Effector memory CD8-positive, alpha-beta T cell (primary cell): ENCODE results near the gene RANGRF.

Source experiments
- ATAC-seq: fragments of 150-1000 bp; cut with Tn5 transposase; replicated peaks from 2 replicates; pipeline ENCODE4 v1.10.0; 2021; ENCODE audit warnings: mild to moderate bottlenecking, moderate library complexity
- DNase-seq, 3 experiments: peaks; one replicate each; pipeline ENCODE4 v3.0.0; 2021
- H3K27ac Mint-ChIP-seq, 2 donors: one replicate each; pipeline ENCODE4 v1.8.0; 2022; ENCODE audit warnings: mild to moderate bottlenecking in 2 of 2, mixed read lengths in 2 of 2, moderate library complexity in 2 of 2
- H3K27me3 Mint-ChIP-seq, 2 donors: one replicate each; pipeline ENCODE4 v1.8.0; 2022; ENCODE audit warnings: mixed read lengths in 2 of 2
- H3K36me3 Mint-ChIP-seq: one replicate; pipeline ENCODE4 v1.8.0; 2022; ENCODE audit warnings: mild to moderate bottlenecking, moderate library complexity, mixed read lengths; ENCODE audit not compliant: insufficient read depth
- H3K4me1 Mint-ChIP-seq, 2 donors: one replicate each; pipeline ENCODE4 v1.8.0; 2022; ENCODE audit warnings: low read depth in 2 of 2, mixed read lengths in 2 of 2
- H3K4me3 Mint-ChIP-seq, 2 donors: one replicate each; pipeline ENCODE4 v1.8.0; 2022; ENCODE audit warnings: mild to moderate bottlenecking in 2 of 2, mixed read lengths in 2 of 2, moderate library complexity in 2 of 2
- H3K9me3 Mint-ChIP-seq, 2 donors: one replicate each; pipeline ENCODE4 v1.8.0; 2022; ENCODE audit warnings: mixed read lengths in 2 of 2

The RANGRF gene

GRCh38 chr17:8312251-8312650 lies 23.8 kb downstream of the RANGRF start:
- Mint-ChIP-seq H3K9me3 (no peaks in the 10 kb centered on the region), H3K36me3 (no peaks in the 10 kb centered on the region), H3K4me1 (peaks cover 4 to 8% of the 10 kb centered on the region in 2 donors), H3K27ac (no peak overlapping the region), H3K27me3 (peaks cover 51 to 70% of the 10 kb centered on the region in 2 donors), H3K4me3 (no peak overlapping the region)
- ATAC-seq = no peak
- DNase-seq = no peak

DNA sequence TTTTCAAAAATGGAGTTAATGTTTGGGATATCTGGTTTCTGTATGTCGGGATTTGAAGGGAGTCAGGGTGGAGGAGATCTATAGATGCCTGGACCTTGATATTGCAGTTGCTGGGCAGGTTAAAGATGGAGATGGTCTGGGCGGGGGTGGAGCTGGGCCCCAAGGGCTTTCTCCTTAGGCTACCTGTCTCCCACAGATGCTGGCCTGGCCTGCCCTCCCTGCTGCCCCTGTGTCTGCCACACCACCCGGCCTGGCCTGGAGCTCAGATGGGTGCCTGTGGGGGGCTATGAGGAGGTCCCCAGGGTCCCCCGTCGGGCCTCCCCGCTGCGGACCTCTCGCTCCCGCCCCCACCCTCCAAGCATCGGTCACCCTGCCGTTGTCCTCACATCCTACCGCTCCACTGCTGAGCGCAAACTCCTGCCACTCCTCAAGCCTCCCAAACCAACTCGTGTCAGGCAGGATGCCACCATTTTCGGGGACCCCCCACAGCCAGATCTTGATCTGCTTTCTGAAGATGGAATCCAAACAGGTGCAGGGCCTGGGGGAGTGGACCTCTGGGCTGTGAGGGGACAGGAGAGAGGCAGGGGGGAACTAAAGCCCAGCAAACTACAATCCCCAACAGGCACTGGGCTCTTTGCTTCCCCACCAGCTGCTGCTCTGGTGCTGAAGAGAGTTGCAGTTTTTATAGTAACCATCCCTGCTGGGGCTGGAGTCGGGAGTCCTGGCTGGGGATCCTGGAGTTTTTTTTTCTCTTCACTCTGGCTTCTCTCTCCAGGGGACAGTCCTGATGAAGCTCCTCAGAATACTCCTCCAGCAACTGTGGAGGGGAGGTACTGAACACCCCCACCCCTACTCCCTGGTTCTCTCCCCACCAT lies 24.5 kb downstream of the RANGRF start:
- Mint-ChIP-seq H3K9me3 (no peaks in the 10 kb centered on the region), H3K4me1 (peaks cover 4 to 8% of the 10 kb centered on the region in 2 donors), H3K27me3 (peaks cover 51 to 70% of the 10 kb centered on the region in 2 donors), H3K27ac (no peak overlapping the region), H3K36me3 (no peaks in the 10 kb centered on the region), H3K4me3 (no peak overlapping the region)
- DNase-seq = no peak
- ATAC-seq = no peak

- no peak for ATAC-seq
- Mint-ChIP-seq H3K27me3 (peaks cover 51 to 85% of the 10 kb centered on the region in 2 donors), H3K4me3 (no peak overlapping the region), H3K9me3 (no peaks in the 10 kb centered on the region), H3K36me3 (no peaks in the 10 kb centered on the region), H3K4me1 (peaks cover 2 to 7% of the 10 kb centered on the region in 2 donors), H3K27ac (no peak overlapping the region)
- DNase-seq = no peak
Observed at GRCh38 chr17:8314797-8315763, 26.6 kb downstream of the RANGRF start.

DNA sequence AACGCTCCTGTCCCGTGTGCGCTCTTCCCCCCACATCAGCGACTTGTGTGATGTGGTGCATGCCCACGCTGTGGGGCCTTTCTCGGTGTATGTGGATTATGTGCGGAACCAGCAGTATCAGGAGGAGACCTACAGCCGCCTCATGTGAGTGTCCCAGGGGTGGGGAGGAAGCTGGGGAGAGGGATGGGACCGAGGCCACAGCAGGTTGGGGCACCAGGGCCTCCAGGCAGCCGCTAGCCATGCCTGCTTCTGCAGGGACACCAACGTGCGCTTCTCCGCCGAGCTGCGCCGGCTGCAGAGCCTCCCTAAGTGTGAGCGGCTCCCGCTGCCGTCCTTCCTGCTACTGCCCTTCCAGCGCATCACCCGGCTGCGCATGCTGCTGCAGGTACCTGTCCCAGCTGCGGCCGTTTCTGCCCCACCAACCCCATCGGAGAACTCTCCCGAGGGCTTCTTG lies 27.3 kb downstream of the RANGRF start:
- H3K4me1 Mint-ChIP-seq = peaks cover 0 to 2% of the 10 kb centered on the region in 2 donors
- H3K9me3 Mint-ChIP-seq = no peaks in the 10 kb centered on the region
- H3K27me3 Mint-ChIP-seq = peaks cover 51 to 85% of the 10 kb centered on the region in 2 donors
- H3K27ac Mint-ChIP-seq = no peak overlapping the region
- no peak for ATAC-seq
- DNase-seq = no peak
- no peaks in the 10 kb centered on the region for H3K36me3 Mint-ChIP-seq
- no peak overlapping the region for H3K4me3 Mint-ChIP-seq

- no peaks in the 10 kb centered on the region for H3K4me1 Mint-ChIP-seq
- H3K4me3 Mint-ChIP-seq = no peak overlapping the region
- no peak overlapping the region for H3K27ac Mint-ChIP-seq
- peaks cover 35 to 80% of the 10 kb centered on the region in 2 donors for H3K27me3 Mint-ChIP-seq
- no peaks in the 10 kb centered on the region for H3K9me3 Mint-ChIP-seq
- DNase-seq (no peak), ATAC-seq (no peak)
- no peaks in the 10 kb centered on the region for H3K36me3 Mint-ChIP-seq
Observed at GRCh38 chr17:8318010-8318935, 29.8 kb downstream of the RANGRF start.

- no peaks in the 10 kb centered on the region for H3K9me3 Mint-ChIP-seq
- no peak overlapping the region for H3K4me3 Mint-ChIP-seq
- peaks cover 34 to 78% of the 10 kb centered on the region in 2 donors for H3K27me3 Mint-ChIP-seq
- DNase-seq = no peak
- no peaks in the 10 kb centered on the region for H3K36me3 Mint-ChIP-seq
- no peak overlapping the region for H3K27ac Mint-ChIP-seq
- no peaks in the 10 kb centered on the region for H3K4me1 Mint-ChIP-seq
- no peak for ATAC-seq
Observed at GRCh38 chr17:8320262-8320661, 31.8 kb downstream of the RANGRF start.

DNA sequence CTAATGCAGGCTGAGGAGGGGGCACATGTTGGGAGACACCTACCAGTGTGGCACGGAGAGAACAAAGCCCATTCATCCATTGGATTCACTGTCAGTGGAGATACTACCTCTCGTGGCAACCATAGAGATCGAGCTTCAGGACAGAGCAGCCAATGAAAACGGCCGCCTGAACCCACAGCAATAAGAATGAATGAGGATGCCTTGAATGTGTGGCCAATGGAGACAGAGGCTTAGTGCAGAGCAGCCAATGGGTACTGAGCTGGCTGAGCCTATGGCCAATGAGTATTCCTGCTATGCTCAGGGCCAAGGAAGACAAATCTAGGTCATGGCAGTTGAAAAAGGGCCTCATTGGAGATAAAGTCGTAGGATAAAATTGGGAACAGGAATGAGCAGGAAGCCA lies 32.5 kb downstream of the RANGRF start:
- Mint-ChIP-seq H3K36me3 (no peaks in the 10 kb centered on the region), H3K4me1 (no peaks in the 10 kb centered on the region), H3K9me3 (no peaks in the 10 kb centered on the region), H3K27me3 (peaks cover 34 to 77% of the 10 kb centered on the region in 2 donors), H3K4me3 (no peak overlapping the region), H3K27ac (no peak overlapping the region)
- no peak for ATAC-seq
- no peak for DNase-seq

- H3K27ac Mint-ChIP-seq = no peak overlapping the region
- H3K4me3 Mint-ChIP-seq = no peak overlapping the region
- DNase-seq (no peak), ATAC-seq (no peak)
- H3K4me1 Mint-ChIP-seq = peaks cover 7% of the 10 kb centered on the region in 2 donors
- peaks cover 40 to 77% of the 10 kb centered on the region in 2 donors for H3K27me3 Mint-ChIP-seq
- H3K36me3 Mint-ChIP-seq = no peaks in the 10 kb centered on the region
- H3K9me3 Mint-ChIP-seq = no peaks in the 10 kb centered on the region
Observed at GRCh38 chr17:8322061-8322460, 33.6 kb downstream of the RANGRF start.

- H3K4me1 Mint-ChIP-seq = peaks cover 7 to 9% of the 10 kb centered on the region in 2 donors
- H3K27me3 Mint-ChIP-seq = peaks cover 52 to 87% of the 10 kb centered on the region in 2 donors
- ATAC-seq (no peak), DNase-seq (no peak)
- no peak overlapping the region for H3K4me3 Mint-ChIP-seq
- H3K27ac Mint-ChIP-seq = no peak overlapping the region
- no peaks in the 10 kb centered on the region for H3K36me3 Mint-ChIP-seq
- no peaks in the 10 kb centered on the region for H3K9me3 Mint-ChIP-seq
Observed at GRCh38 chr17:8324132-8324531, 35.7 kb downstream of the RANGRF start.

DNA sequence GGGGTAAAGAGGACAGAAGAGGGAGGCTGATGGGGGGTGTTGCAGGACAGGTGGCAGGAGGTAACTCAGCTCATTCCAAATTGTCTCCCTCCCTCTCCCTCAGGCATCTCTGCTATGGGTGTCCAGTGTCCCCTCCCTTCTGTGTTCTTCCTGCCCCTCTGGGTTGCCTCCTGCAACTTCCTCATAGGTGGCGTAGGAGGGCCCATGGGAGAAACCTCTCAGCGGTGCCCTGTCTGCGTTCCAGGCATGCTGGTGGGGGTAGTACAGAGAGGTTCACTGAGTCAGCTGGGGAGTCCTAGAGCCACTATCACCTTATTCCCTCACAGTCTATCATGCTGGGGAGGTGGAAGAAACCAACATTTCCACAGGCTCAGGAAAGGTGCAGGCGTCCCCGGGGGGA lies 36.5 kb downstream of the RANGRF start:
- no peak overlapping the region for H3K27ac Mint-ChIP-seq
- no peak for ATAC-seq
- H3K36me3 Mint-ChIP-seq = no peaks in the 10 kb centered on the region
- peaks cover 7 to 9% of the 10 kb centered on the region in 2 donors for H3K4me1 Mint-ChIP-seq
- no peak overlapping the region for H3K4me3 Mint-ChIP-seq
- peaks cover 52 to 85% of the 10 kb centered on the region in 2 donors for H3K27me3 Mint-ChIP-seq
- H3K9me3 Mint-ChIP-seq = no peaks in the 10 kb centered on the region
- no peak for DNase-seq

GRCh38 chr17:8326511-8327302 lies 38.2 kb downstream of the RANGRF start:
- Mint-ChIP-seq H3K27ac (no peak overlapping the region), H3K27me3 (peaks cover 52 to 72% of the 10 kb centered on the region in 2 donors), H3K9me3 (no peaks in the 10 kb centered on the region), H3K4me3 (peak overlapping the region; percentile 65 to 76), H3K4me1 (peaks cover 7 to 9% of the 10 kb centered on the region in 2 donors), H3K36me3 (no peaks in the 10 kb centered on the region)
- DNase-seq (peak in 2 of 3 experiments; percentile 13 to 14), ATAC-seq (peak; percentile 65)

DNA sequence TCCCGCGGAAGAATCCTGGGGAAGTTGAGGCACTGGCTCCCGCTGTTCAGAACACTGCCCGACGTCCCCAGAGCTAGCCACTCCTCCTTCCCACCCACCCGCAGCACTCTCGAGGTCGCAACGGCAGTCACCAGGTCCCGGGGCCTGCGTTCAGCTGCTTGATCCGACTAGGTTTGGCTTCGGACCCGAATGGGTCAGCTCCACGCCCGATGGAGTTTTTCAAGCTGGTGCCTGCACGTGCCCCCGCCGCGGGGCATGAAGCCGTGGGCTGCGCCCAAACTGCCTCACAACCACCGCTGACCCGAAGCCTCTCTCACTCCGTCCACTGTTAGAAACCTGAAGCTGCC lies 38.8 kb downstream of the RANGRF start:
- Mint-ChIP-seq H3K4me3 (peak overlapping the region; percentile 65 to 76), H3K36me3 (no peaks in the 10 kb centered on the region), H3K4me1 (peaks cover 7 to 9% of the 10 kb centered on the region in 2 donors), H3K9me3 (no peaks in the 10 kb centered on the region), H3K27me3 (peaks cover 56 to 72% of the 10 kb centered on the region in 2 donors), H3K27ac (no peak overlapping the region)
- no peak for ATAC-seq
- no peak for DNase-seq
